HG02885 (cell line): Measurements from ENCODE around the gene TMC5.
"Not testable (repeated sequence)": the region's sequence is repeated elsewhere in the genome, so short reads cannot be mapped to it uniquely, and the experiment has no call there.

ENCODE experiments used
- ATAC-seq: cut with Tn5 transposase; IDR thresholded peaks from one replicate; pipeline ENCODE4 v1.9.1; 2021; ENCODE audit warnings: mild to moderate bottlenecking; ENCODE audit not compliant: unreplicated experiment, poor library complexity

Gene TMC5

GRCh38 chr16:19528666-19529065, 111.0 kb downstream of the TMC5 start:
- no peak for ATAC-seq

- ATAC-seq: no peak
Observed at GRCh38 chr16:19532601-19533000, 114.9 kb downstream of the TMC5 start.

GRCh38 chr16:19540241-19540970, 122.7 kb downstream of the TMC5 start:
- no peak for ATAC-seq

GRCh38 chr16:19542138-19542821, 124.6 kb downstream of the TMC5 start:
- no peak for ATAC-seq

GRCh38 chr16:19543278-19543996, 125.8 kb downstream of the TMC5 start:
- not testable (repeated sequence) for ATAC-seq

GRCh38 chr16:19548144-19548543, 130.5 kb downstream of the TMC5 start:
- no peak for ATAC-seq
